NCI-H1092 (cell line): ENCODE measurements around the gene KRTAP12-1.
A peak's percentile ranks its signal among the peaks of the same experiment; 100 is the strongest.

Experiments
- DNase-seq: peaks from one replicate; lab custom pipeline; 2025; lab: John Stamatoyannopoulos, UW

KRTAP12-1 gene

DNA sequence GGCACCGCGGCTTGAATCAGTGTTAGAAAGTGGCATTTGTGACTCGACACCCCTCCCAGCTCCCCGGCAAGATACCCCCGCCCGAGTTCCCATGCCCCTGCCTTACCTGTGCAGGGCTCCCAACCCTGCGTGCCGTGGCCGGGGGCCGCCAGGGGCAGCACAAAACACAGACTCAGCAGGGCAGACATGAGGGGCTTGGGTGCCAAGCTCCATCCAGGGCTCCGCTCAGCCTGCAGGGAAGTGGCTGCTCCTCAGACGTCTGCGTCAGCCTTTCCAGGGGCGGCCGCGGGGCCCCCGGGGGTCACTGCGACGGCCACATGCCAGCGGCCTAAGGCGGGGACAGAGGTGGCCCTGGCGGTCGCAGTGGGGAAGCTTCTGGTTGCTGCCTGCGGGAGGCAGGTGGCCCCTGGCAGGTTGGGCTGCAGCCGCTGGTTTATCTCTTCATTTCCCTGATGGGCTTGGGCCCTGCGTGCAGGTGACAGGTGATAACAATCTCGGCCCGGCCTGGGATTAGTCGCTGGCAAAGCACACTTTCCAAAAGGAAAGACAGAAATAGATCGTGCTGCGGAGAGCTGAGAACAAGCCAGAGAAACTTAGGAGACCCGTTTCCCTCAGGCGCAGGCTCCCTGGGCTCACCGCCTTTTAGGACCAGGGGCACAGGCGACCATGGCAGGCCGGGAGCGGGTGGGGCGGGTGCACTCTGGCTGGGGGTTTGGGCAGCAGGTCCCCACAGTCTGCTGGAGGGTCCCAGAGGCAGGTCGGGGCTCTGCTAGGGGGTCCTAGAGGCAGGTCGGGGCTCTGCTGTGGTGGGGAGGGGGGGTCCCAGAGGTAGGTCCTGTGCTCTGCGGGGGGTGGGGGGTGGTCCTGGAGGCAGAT lies 29.6 kb upstream of the KRTAP12-1 start, which contains the start of gene TSPEAR:
Gene TSPEAR, minus strand, starts transcription at position 246 of the 876 bp plus-strand sequence. Its CDS starts 58 bp downstream, at position 188.
- DNase-seq = peak; percentile 44

DNA sequence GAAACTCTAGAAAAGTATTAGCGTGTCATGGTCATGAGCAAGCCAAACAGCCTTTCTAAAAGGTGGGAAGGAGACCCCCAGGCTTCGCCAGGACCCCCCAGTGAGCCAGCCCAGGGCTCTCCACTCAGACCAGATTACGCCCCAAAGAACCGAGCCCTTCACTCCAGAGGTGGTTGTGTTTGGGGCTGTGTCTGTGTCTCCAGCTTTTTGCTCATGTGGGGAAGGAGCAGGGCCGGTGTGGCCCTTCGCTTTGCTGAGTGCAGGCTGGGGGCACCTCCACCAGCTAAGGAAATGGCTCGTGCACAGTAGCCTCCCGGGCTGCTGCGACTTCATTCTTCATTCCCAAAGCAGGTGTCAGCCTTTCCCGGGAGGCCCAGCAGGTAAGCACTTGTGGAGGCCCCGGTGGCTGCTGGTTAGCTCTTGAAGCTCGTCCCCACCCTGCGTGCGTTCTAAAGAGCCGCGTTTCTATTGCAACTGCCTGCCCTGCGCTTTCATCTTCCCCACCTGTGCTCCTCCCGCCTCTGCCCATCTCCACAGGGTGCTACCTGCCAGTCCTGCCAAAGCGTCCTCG lies 28.9 kb upstream of the KRTAP12-1 start:
- peak; percentile 76 for DNase-seq

DNA sequence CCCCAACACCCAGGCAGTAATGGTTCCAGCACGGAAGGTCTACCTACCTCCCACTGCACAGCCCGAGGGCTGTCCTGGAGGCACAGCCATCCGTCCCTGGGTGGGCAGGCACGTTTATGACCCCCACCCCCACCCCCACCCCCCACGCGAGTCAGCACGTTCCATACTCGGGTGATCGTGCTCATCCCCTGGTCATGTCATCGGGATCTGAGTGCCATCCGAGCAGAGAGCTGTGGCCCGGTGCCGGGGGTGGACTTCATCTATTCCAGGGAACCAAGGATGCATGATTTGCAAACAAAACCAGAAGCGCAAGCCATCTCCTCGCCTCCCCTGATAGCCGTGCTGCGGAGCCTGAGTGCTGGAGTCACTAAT lies 28.3 kb upstream of the KRTAP12-1 start:
- DNase-seq = peak; percentile 41

DNA sequence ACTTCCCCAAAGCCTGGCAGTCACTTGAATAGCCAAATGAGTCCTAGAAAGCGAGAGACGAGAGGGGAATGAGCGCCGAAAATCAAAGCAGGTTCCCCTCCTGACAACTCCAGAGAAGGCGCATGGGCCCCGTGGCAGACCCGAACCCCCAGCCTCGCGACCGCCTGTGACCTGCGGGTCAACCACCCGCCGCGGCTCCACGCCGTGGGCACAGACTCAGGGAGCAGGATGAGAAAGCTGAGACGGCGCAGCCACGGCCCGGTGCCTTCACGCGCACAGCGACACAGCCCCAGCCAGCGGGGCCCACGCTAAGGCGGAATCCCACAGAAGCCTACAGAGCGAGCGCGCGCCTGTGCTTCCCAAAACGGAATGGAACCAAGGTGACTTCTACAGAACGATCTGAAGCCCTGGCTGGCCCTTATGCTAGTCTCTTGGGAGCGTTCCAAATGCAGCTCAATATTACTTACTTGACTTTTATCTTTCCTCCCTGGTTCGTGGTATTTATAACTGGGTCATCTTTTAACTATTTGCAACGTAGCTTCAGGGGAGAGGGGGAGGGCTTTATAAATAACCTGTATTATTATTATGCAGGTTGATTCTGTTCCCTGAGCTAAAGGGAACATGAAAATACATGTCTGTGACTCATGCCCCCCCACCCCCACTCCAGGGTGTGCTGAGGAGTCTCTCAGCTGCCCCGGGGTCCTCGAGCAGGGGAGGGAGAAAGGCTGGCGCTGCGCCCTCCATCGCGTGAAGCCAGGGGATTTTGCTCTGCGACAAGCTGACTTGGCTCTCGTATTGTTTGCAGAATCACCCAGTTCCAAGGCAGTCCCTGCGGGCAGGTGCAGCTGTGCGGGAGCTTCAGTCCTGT lies 27.7 kb upstream of the KRTAP12-1 start:
- DNase-seq = peak; percentile 94

DNA sequence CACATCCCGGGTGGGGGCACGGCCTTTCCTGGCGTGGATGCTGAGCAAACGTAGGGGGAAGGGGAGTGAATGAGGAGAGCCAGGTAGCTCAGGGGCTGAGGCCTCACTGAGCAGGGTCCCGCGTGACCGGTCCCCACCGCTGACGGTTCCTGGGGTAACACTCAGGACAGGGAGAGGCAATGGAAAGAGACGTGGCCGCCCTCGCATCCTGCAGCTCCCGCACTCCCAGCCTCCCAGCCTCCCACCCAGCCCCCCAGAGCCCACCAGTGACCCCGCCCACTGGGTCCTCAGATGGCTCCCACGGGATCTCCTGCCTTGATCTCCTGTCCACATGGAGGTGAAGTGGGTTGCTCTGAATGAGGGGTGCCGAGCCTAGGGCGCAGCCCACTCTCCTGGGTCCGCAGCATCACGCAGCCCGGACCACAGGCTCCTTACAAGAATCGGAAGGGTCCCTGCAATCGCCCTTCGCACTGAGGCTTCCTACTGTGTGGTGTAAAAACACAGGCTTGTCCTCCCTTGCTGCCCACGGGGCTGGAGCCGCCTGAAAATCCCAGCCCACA lies 27.0 kb upstream of the KRTAP12-1 start:
- DNase-seq = no peak

DNA sequence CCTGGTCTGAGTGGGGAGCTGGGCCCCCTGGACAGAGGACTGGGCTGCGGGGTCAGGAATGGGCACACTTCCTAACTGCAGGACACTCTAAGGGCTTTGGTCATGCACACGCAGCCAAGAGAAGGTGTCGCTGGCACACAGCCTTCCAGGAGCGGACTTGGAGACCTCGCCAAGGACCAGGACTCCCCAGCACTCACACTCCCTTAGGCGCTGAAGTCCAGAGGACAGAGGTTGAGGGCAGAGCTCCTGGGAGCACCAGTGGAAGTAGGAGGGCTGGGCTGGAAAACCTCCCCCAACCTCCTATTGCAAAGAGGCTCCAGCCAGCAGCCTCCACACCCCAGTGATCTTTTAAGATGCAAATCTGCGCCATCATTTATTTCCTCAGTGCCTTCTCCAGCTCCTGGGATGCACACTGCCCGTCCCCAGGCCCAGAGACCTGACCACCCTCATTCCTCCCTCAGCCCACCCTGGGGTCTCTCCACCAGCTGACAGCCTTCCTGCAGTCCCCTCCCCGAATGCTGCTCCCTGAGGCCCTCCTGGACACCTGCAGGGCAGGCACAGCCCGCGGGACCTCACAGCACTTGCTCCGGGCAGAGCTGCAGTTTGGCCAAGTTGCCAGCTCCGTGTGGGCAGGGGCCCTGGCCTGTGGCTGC lies 26.4 kb upstream of the KRTAP12-1 start:
- DNase-seq = no peak

DNA sequence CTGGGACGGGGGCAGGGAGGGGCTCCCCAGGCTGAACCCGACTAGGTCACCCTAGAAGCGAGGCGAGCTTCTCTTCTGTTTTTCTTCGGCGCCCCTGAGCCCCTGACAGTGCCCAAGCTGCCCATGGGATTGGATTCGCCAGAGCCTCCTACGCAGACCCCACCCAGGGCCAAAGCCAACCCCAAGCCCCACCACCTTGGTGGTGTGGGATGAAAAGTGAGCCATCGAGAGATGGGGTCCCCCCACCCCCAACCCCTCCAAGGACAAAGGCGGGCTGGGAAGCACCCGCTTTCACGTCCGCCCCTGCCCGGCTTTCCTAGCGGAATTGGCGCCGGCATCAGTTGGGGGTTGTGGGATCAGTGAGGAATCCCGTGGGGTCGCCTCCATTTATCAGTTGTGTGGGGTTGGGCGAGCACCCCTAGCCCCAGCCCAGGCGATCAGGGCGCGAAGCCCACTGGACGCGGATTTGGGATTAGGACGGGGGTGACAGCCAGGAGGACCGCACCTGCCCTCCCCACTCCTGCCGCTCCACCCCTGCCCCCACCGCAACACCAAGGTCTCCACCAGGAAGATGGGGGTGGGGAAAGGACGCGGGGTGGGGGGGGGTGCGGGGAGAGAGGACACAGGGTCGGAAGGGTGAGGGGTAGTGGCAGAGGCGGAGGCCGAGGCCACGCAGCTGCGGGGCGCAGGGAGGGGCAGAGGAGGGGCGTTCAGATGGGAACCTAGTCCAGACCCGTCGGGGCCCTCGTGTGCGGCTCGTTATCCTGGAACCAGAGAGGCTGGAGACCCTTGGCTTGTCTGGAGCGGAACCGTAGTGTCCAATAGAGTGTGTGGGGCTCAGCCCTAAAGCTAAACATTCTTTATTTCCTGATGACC lies 25.0 kb upstream of the KRTAP12-1 start:
- DNase-seq = no peak

DNA sequence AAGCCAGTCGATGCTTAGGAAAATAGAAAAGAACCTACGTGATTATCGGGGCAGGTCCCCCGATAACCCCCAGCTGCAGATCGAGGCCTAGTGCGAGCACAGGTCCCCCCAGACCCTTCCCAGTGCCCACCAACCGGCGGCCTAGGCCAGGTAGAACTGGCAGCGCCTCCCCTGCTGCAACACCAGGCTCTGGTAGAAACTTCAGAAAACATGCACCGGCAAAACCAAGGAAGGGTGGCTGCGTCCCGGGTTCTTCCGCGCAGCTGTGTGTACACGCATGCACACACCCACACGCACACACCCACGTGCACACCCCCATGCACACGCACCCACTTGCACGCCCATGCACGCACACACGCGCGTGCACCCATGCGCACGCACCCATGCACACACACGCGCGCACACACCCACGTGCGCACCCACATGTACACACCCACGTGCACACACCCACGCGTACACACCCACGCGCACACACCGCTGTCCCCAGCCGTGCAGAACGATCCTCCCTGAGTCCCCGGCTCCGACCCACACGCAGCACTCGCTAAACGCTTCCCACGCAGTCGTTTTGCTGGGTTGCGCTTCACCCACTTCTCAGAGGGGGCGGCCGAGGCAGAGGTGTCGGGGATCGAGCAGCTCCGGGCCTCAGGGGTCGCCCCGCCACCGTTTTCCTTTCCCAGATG lies 24.2 kb upstream of the KRTAP12-1 start:
- DNase-seq = no peak

DNA sequence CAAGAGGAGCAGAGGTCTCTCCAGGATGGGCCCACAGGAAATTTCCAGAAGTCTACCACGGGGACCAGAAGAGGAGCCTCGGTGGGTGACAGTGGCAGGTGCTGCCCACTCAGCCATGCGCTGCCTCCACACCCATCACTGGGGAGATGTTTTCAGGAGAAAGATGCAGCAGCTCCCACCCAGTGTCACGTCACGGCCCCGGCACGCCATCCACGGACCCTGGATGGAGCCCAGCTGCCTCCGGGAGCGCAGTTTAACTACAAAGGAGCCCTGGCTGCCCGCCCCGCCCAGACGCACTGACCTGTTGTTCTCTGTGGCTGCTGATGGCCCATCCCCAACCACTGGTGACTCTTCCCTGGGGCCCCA lies 22.7 kb upstream of the KRTAP12-1 start:
- DNase-seq = no peak

DNA sequence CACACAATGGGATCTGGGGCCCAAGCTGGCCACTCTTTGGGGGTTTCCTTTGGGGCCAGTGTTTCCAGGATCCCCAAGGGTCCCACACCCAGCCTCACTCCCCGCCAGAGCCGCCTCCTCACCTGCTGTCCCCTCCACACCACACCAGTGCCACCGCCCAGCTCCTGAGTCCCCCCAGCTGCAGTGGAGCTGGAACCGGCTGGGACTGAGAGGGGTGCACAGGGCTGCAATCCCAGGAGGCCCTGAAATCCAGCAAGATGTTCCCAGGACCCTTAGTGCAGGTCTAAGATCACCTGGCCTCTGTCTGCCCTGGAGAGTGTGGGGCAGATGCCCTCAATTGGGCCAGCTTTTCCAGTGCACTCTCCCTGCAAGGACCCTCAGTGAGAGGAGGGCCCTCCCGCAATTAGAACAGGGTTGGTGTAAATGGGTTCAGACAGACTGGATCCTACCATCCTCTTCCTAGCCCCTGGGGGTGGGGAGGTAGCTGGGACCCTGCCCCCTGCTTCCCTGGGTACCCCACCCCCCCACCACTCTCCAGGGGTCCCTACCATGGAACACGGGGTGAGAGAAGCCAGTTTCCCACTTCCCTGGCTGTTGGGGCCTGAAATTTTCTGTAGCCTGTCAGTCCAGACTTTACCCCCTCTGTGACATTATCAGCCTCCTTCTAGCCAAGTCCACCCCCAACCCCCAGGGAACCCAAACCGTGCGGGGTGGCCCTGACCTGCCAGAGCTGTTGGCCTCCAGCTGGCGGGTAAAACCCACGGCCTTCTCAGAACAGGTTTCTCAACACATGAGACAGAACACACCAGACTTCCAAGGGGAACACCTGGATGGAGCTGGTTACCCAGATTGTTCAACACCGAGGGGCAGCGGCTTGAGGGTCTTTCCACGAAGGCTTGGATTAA lies 22.0 kb upstream of the KRTAP12-1 start:
- DNase-seq = no peak

DNA sequence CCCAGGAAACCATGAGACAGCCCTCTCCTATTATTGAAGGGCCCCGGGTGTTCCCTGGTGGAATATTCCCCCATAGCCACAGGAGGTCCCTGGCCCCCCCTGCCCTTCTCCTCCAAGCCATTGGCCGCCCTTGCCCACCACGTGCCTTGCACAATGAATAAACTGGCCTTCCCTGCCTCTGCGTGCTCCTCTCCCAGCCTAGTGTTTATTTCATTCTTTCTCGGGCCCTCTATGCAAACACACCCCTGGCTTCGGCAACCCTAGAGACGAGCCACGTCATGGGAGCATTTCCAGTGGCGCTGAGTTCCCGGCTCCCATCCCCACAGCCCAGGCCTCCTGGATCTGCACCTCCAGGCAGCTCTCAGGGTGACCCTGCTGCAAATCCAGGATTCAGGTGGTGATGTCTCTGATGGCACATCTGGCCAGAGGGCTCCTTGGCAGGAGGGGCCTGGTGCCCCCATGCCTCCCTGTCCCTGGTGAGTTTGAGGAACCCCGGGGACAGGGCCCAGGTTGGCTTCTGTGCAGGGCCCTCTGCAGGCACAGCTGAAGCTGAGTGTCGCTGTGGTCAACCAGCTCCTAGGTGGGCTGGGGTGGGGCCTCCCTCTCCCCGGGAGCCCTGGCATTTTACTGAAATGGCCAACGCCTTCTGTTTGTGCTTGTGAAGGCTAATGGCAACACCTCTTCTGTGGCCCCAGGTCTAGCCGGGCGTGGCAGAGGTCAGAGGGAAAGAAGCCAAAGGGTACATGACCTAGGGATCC lies 21.2 kb upstream of the KRTAP12-1 start:
- peak; percentile 96 for DNase-seq

DNA sequence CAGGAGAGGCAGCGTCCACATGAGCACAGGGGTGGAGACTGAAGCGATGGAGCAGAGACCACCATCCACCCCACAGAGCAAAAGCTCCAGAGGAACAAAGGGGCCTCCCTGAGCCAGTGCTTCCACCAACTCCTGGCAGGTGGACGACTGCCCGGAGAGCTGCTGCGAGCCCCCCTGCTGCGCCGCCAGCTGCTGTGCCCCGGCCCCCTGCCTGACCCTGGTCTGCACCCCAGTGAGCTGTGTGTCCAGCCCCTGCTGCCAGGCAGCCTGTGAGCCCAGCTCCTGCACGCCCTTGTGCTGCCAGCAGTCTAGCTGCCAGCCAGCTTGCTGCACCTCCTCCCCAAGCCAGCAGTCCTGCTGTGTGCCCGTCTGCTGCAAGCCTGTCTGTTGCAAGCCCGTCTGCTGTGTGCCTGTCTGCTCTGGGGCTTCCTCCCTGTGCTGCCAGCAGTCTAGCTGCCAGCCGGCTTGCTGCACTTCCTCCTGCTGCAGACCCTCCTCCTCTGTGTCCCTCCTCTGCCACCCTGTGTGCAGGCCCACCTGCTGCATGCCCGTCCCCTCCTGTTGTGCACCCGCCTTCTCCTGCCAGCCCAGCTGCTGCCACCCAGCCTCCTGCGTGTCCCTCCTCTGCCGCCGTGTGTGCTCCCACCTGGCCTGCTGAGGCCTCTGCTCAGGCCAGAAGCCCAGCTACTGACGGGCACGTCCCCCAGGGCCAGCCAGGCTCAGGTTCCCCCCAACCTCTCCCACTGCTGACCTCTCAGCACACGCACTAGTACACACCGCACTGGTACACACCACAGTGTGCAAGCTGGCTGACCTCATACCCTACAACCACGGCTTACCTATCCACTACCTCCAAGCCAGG lies 20.4 kb upstream of the KRTAP12-1 start:
- DNase-seq = peak; percentile 70

DNA sequence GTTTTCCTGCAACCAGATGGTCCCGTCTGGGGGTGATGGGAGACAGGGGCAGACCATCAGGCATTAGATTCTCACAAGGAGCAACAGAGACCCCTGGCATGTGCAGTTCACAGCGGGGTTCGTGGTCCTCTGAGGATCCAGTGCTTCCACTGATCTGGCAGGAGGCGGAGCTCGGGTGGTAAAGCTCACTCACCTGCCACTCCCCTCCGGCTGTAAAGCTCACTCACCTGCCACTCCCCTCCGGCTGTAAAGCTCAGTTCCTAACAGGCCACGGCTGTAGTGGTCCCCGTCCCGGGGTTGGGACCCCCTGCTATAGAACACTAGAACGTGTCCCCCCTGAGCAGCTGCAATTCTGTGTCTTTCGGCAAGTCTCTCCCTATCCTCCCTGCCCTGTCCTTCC lies 19.6 kb upstream of the KRTAP12-1 start:
- DNase-seq = peak; percentile 33

DNA sequence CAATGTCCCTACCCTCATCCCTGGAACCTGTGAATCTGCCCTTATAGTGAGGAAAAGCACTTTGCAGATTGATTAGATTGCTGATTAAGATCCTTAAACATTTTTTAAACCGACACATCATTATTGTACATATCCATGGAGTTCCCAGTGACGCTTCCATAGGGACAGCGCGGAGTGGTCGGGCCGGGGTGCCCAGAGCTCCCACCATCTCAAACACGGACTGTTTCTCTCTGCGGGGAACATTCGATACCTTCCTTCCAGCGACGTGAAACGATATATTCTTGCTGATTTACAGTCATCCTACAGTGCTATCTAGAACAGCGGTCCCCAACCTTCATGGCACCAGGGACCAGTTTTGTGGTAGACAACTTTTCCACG lies 19.0 kb upstream of the KRTAP12-1 start:
- DNase-seq = no peak

DNA sequence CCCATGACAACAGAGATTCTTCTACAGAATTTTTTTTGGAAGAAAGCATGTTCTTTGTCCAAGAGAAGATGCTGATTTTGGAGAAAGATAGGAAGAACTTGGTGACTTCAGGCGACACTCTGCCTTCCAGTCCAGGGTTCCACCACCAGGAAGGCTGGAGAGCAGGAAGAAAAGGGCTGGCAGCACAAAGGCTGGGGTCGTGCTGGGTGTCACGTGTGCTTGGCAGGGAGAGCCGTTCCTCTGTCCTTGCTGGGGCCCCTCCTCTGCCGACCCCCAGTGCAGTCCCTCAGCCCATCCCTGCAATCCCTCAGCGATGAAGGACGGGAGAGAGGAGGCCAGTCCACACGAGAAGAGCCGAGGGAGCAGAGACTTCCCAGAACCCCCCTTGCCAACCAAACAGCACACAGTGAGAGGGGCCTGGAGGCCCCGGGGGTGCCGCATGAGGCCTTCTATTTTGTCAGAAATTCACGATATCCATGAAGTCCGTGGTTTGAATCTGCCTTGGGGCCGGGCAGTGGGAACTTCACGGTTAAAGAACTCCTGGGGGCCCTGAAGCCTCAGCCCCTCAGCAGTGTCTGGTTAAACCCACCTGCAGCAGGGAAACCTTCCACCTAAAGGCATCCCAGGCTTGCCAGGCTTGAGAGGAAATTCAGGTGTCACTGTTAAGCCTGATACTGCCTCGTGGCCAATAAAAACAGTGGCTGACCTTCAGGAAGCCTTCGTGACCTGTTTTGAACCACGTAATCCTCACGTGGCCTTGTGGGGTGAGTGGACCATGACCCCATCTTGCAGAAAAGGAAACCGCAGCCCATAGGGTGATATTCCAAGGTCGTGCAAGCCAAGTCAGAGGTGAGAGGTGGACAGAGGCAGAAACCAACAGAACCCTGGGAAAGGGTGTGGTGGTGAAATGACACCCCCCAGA lies 18.4 kb upstream of the KRTAP12-1 start:
- DNase-seq = no peak

DNA sequence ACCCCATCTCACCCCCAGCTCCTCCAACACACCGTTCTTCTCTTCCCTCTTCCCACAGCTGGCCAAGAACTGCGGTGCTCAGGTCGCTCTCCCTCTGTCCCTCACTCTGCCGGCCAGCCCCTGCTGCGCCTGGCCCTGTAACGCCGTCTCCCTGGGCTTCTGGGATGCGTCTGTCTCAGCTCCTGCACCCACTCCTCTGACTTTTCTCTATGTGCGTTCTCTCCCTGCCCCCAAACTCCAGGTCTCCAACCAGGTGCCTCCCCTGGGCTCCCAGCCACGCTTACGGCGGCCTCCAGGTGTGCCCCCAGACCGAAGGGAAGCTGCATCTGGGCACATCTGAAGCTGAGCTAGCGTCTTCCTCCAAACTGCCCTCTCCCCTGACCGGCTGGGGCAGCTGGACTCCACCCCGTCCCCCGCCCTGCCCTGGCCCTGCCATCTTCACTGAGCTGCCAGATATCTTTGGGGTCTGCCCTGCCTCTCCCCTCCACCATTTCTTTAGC lies 17.6 kb upstream of the KRTAP12-1 start:
- DNase-seq = no peak
